ENCODE data around the gene UNC5C. TPM values are rescaled to one million over a fixed set of nuclear protein-coding genes. Genes with fewer than 3 reads are reported as not detected.

Gene UNC5C
- total RNA-seq, 1 donor from 2014 or later, result 0.39 TPM

DNA sequence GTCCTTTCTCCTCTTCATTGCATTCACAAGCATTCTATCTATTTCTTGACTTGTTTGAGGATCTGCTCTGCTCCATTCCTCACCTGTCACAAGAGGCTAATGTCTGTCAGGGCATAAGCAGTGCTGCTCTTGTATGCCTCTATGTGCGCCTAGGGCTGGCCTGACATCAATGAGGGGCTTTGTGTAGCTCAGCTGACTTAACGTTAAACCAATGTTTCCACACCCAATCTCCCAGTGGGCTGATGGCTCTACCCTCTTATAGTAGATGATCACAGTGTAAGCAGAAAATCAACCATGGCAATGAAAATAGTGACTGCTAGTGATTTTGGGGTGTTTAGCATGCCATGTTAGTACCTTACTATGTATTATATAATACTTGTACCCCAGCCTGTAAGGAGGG lies 139.0 kb downstream of the UNC5C start:
- Histone ChIP-seq H4K20me1 (ENCODE audit: low read depth) (no peaks in the 10 kb centered on the region), H3K9ac (no peak overlapping the region), H2AFZ (replicated peaks) (no peak overlapping the region), H3K27ac (no peak overlapping the region), H3K36me3 (no peaks in the 10 kb centered on the region), H3K79me2 (ENCODE audit: low read depth) (no peaks in the 10 kb centered on the region), H3K27me3 (no peaks in the 10 kb centered on the region), H3K4me2 (no peak overlapping the region), H3K4me1 (no peaks in the 10 kb centered on the region), H3K4me3 (no peak overlapping the region), H3K9me3 (ENCODE audit: low read depth) (no peaks in the 10 kb centered on the region), H3F3A (ENCODE audit: low read depth) (no peaks in the 10 kb centered on the region)
- DNase-seq (ENCODE audit: low spot score), result no peak
- Mint-ChIP-seq H3K4me3 (no peak overlapping the region), H3K27me3 (ENCODE audit: insufficient read depth, low read depth) (peaks cover 2% of the 10 kb centered on the region), H3K36me3 (peaks cover 11% of the 10 kb centered on the region), H3K9me3 (no peaks in the 10 kb centered on the region), H3K27ac (peak overlapping the region; percentile 91), H3K4me1 (peaks cover 33% of the 10 kb centered on the region)
- TF ChIP-seq, protein P1, sequence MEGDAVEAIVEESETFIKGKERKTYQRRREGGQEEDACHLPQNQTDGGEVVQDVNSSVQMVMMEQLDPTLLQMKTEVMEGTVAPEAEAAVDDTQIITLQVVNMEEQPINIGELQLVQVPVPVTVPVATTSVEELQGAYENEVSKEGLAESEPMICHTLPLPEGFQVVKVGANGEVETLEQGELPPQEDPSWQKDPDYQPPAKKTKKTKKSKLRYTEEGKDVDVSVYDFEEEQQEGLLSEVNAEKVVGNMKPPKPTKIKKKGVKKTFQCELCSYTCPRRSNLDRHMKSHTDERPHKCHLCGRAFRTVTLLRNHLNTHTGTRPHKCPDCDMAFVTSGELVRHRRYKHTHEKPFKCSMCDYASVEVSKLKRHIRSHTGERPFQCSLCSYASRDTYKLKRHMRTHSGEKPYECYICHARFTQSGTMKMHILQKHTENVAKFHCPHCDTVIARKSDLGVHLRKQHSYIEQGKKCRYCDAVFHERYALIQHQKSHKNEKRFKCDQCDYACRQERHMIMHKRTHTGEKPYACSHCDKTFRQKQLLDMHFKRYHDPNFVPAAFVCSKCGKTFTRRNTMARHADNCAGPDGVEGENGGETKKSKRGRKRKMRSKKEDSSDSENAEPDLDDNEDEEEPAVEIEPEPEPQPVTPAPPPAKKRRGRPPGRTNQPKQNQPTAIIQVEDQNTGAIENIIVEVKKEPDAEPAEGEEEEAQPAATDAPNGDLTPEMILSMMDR (IDR thresholded peaks at IDR 0.05), result no peak
- TF ChIP-seq EZH2 (IDR thresholded peaks at IDR 0.05), result no peak

DNA sequence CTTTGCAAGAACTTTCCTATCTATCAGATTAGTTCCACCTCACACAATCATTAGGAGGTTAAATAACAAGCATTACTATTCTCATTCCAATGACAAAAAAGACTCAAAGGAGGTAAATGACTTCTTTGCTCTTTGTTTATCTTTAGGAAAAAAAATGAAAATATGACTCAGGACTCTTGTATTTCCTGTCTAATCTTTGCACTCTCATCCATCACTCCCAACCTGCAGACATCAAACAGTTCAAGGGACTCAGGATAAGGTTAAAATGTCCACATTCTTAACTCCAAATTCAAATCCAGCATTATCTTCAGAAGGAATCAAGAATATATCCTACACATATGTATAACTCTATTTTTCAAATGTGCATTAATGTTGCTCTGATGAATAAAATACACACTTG lies 139.6 kb downstream of the UNC5C start:
- Histone ChIP-seq H3K79me2 (ENCODE audit: low read depth) (no peaks in the 10 kb centered on the region), H3K9ac (no peak overlapping the region), H3K27ac (no peak overlapping the region), H4K20me1 (ENCODE audit: low read depth) (no peaks in the 10 kb centered on the region), H3K4me2 (no peak overlapping the region), H3K27me3 (no peaks in the 10 kb centered on the region), H2AFZ (replicated peaks) (no peak overlapping the region), H3K4me1 (no peaks in the 10 kb centered on the region), H3K4me3 (no peak overlapping the region), H3K36me3 (no peaks in the 10 kb centered on the region), H3K9me3 (ENCODE audit: low read depth) (no peaks in the 10 kb centered on the region), H3F3A (ENCODE audit: low read depth) (no peaks in the 10 kb centered on the region)
- no peak overlapping the region for H3K27ac Mint-ChIP-seq
- peaks cover 13% of the 10 kb centered on the region for H3K36me3 Mint-ChIP-seq
- H3K9me3 Mint-ChIP-seq, result no peaks in the 10 kb centered on the region
- H3K4me1 Mint-ChIP-seq, result peaks cover 31% of the 10 kb centered on the region
- no peak overlapping the region for H3K4me3 Mint-ChIP-seq
- no peak for DNase-seq (ENCODE audit: low spot score)
- H3K27me3 Mint-ChIP-seq (ENCODE audit: insufficient read depth, low read depth), result peaks cover 2% of the 10 kb centered on the region
- TF ChIP-seq, protein P1 (IDR thresholded peaks at IDR 0.05), result no peak
- TF ChIP-seq EZH2phosphoT487 (IDR thresholded peaks at IDR 0.05) (no peak), EZH2 (IDR thresholded peaks at IDR 0.05) (no peak)

DNA sequence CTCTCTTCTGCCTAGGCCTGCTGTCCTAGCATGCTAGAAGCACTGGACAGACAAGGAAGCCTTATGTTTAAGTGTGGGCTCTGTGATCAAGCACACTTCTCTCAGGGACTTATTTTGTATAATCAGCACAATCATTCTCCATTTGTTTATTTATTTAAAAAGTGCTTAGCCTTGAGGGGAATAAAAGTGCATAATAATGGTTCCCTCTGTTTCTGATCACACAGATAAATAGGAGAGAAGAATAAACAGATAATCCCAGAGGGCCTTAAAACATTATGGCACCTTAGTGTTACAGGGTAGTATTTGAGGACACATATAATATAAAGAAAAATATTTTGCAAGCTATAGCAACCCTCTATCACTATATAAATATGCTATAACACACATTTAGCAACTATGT lies 146.5 kb downstream of the UNC5C start:
- Histone ChIP-seq H4K20me1 (ENCODE audit: low read depth) (no peaks in the 10 kb centered on the region), H3K27ac (no peak overlapping the region), H3K79me2 (ENCODE audit: low read depth) (no peaks in the 10 kb centered on the region), H2AFZ (replicated peaks) (no peak overlapping the region), H3K27me3 (no peaks in the 10 kb centered on the region), H3F3A (ENCODE audit: low read depth) (no peaks in the 10 kb centered on the region), H3K4me1 (peaks cover 10% of the 10 kb centered on the region), H3K4me3 (no peak overlapping the region), H3K4me2 (no peak overlapping the region), H3K36me3 (no peaks in the 10 kb centered on the region), H3K9ac (no peak overlapping the region), H3K9me3 (ENCODE audit: low read depth) (no peaks in the 10 kb centered on the region)
- Mint-ChIP-seq H3K36me3 (peaks cover 23% of the 10 kb centered on the region), H3K9me3 (peaks cover 3% of the 10 kb centered on the region), H3K4me3 (no peak overlapping the region), H3K27me3 (ENCODE audit: insufficient read depth, low read depth) (no peaks in the 10 kb centered on the region), H3K4me1 (peaks cover 12% of the 10 kb centered on the region), H3K27ac (no peak overlapping the region)
- TF ChIP-seq EZH2 (IDR thresholded peaks at IDR 0.05) (no peak), EZH2phosphoT487 (IDR thresholded peaks at IDR 0.05) (no peak)
- TF ChIP-seq, protein P1 (IDR thresholded peaks at IDR 0.05), result no peak
- DNase-seq (ENCODE audit: low spot score), result no peak

Data from neural progenitor cell (in vitro differentiated cells).